GM13976 (cell line): ENCODE data around the gene TIMM22.

Experiments
- DNase-seq: peaks from one replicate; pipeline ENCODE4 v3.0.0; 2012; ENCODE audit warnings: low spot score
- in situ Hi-C: fragments of 300-500 bp; cut with MboI; formaldehyde crosslinking; loops from one replicate; pipeline ENCODE4 v1.12.0; 2022; ENCODE audit warnings: low sequenced_read_pairs, mixed read lengths, inconsistent platforms; ENCODE audit not compliant: unreplicated experiment
- TF ChIP-seq, protein P1 (sequence below): IDR thresholded peaks from 2 replicates; pipeline ENCODE4 v1.5.1; 2012; ENCODE audit warnings: borderline replicate concordance, mild to moderate bottlenecking; ENCODE audit not compliant: insufficient read depth; ENCODE audit errors: extremely low read depth, missing control alignments, control extremely low read depth

The TIMM22 gene

DNA sequence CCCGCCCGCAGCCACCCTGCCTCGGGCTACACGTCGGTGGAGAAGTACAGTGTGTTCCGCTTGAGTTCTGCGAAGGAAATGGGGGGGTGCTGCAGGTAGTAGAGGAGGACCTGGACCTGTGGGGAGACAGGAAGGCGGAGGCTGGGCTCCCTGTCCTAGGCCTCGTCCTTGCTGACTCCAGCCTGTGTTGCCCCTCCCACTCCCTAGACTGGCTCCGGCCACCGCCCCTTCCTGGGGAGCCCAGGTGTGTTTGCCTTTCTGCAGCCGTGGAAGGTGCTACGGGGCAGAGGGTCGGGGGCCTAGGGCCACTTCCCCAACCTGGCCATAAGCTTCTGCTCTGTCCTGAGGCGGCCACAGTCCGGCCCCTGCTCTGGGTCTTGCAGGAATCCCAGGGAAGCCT, 9.1 kb downstream of the TIMM22 start:
- DNase-seq: no peak
- TF ChIP-seq, protein P1, sequence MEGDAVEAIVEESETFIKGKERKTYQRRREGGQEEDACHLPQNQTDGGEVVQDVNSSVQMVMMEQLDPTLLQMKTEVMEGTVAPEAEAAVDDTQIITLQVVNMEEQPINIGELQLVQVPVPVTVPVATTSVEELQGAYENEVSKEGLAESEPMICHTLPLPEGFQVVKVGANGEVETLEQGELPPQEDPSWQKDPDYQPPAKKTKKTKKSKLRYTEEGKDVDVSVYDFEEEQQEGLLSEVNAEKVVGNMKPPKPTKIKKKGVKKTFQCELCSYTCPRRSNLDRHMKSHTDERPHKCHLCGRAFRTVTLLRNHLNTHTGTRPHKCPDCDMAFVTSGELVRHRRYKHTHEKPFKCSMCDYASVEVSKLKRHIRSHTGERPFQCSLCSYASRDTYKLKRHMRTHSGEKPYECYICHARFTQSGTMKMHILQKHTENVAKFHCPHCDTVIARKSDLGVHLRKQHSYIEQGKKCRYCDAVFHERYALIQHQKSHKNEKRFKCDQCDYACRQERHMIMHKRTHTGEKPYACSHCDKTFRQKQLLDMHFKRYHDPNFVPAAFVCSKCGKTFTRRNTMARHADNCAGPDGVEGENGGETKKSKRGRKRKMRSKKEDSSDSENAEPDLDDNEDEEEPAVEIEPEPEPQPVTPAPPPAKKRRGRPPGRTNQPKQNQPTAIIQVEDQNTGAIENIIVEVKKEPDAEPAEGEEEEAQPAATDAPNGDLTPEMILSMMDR: no peak
- in situ Hi-C loops: no loop called here

DNA sequence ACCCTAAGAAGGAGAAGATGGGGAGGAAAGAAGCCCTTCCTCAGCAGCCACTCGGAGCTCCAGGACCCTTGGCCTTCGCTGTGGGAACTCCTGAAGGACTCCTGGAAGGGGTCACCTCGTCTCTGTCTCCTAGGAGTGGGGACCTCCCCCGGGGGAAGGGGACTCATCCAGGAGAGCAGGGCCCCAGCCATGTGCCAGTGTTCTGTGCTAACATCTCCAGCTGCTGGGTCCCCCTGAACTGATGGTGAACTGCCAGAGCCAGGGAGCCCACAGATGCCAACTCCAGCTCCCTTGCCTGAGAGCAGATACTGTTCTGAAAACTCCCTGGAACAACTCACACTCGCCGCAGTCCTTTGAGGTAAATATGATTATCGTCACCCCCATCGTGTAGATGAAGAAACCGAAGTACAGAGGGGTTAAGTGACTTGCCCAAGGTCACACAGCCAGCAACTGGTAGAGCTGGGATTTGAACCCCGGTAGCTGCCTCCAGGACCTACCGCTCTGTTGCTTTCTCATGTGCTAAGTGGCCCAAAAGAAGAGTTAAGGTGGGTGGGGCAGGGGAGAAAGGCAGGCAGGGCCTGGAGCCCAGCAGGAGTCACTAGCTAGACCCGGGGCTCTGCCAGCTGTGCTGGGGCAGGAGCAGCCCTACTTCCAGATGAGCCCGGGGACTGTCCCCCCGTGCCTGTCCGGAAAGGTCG, 10.5 kb downstream of the TIMM22 start:
- in situ Hi-C loops: no loop called here
- no peak for DNase-seq
- TF ChIP-seq, protein P1: no peak

- TF ChIP-seq, protein P1: no peak
- in situ Hi-C loops: no loop called here
- no peak for DNase-seq
Measured at GRCh38 chr17:1008008-1008761, 11.3 kb downstream of the TIMM22 start.

DNA sequence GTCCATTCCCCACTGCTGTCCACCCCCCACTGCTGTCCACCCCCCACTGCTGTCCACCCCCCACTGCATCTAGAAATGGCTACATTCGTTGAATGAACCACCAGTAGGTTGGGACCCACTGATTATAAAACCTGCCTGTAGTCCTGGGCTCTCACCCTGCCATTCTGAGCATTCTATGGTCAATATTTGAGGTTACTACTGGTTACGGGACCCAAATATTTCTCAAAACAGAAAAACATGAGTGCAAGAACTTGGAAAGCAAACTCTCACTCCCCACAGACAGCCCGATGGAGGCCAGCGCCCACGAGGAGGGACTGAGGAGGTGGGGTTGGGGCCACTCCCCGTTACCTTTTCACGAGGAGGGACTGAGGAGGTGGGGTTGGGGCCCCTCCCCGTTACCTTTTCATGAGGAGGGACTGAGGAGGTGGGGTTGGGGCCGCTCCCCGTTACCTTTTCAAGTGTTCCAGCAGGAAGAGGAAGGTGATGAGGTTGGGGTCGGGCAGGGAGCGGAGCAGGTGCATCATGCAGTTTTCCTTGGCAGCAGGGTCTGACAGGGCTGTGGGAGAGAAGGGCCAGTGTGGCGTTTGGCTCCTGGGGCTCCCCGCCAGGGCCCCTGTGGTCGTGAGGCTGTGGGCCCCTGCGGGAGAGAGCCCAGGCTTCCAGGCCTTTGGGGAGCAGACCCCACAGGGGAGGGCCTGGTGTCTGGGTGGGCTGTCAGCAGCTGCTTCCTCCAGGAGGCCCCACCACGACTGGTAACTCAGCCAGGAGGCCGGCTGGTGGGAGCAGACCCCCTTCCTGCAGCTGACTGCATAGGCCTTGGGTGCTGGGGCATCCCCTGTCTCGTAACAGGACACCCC, 12.5 kb downstream of the TIMM22 start:
- in situ Hi-C loops: no loop called here
- no peak for DNase-seq
- TF ChIP-seq, protein P1: no peak

- in situ Hi-C loops: no loop called here
- TF ChIP-seq, protein P1: no peak
- DNase-seq: no peak
Measured at GRCh38 chr17:1010086-1010450, 13.1 kb downstream of the TIMM22 start.

GRCh38 chr17:1010586-1010985, 13.7 kb downstream of the TIMM22 start:
- DNase-seq: no peak
- TF ChIP-seq, protein P1: no peak
- in situ Hi-C loops: no loop called here
